8988T (cell line): ENCODE data around the gene DECR2.
"Not testable (repeated sequence)": the region's sequence is repeated elsewhere in the genome, so short reads cannot be mapped to it uniquely, and the experiment has no call there.

Experiments
- DNase-seq: peaks from one replicate; pipeline ENCODE4 v3.0.0; 2011

The DECR2 gene

GRCh38 chr16:401468-402348 lies at the start of gene DECR2:
Gene DECR2, plus strand, starts transcription at chr16:401885. Its CDS starts 79 bp downstream, at chr16:401964.
- peak; percentile 93 for DNase-seq

GRCh38 chr16:352547-353403 lies 48.9 kb upstream of the DECR2 start, which contains the start of gene AXIN1:
Gene AXIN1, minus strand, starts transcription at chr16:352723. Its CDS starts 5,698 bp downstream, at chr16:347025.
- DNase-seq = peak; percentile 76

GRCh38 chr16:353404-354290 lies 48.0 kb upstream of the DECR2 start:
- no peak for DNase-seq

GRCh38 chr16:354291-354881 lies 47.3 kb upstream of the DECR2 start:
- no peak for DNase-seq

- no peak for DNase-seq
Observed at GRCh38 chr16:354971-355461, 46.7 kb upstream of the DECR2 start.

- DNase-seq = no peak
Observed at GRCh38 chr16:356741-357140, 44.9 kb upstream of the DECR2 start.

- no peak for DNase-seq
Observed at GRCh38 chr16:359067-359763, 42.5 kb upstream of the DECR2 start.

GRCh38 chr16:359871-360697 lies 41.6 kb upstream of the DECR2 start:
- no peak for DNase-seq

- no peak for DNase-seq
Observed at GRCh38 chr16:360698-361336, 40.9 kb upstream of the DECR2 start.

- DNase-seq = no peak
Observed at GRCh38 chr16:361341-361871, 40.3 kb upstream of the DECR2 start.

GRCh38 chr16:361872-362701 lies 39.6 kb upstream of the DECR2 start:
- DNase-seq = peak; percentile 98

GRCh38 chr16:362702-362999 lies 39.0 kb upstream of the DECR2 start:
- DNase-seq = not testable (repeated sequence)

GRCh38 chr16:363110-363765 lies 38.4 kb upstream of the DECR2 start:
- no peak for DNase-seq

- DNase-seq = no peak
Observed at GRCh38 chr16:363766-364490, 37.8 kb upstream of the DECR2 start.

- DNase-seq = no peak
Observed at GRCh38 chr16:364595-365491, 36.8 kb upstream of the DECR2 start.

- no peak for DNase-seq
Observed at GRCh38 chr16:366476-366875, 35.2 kb upstream of the DECR2 start.
